HG03521 (cell line): Measurements from ENCODE around the gene ARHGAP10.

ENCODE experiments used
- ATAC-seq: cut with Tn5 transposase; IDR thresholded peaks from one replicate; pipeline ENCODE4 v1.9.1; 2021; ENCODE audit warnings: mild to moderate bottlenecking, moderate library complexity; ENCODE audit not compliant: unreplicated experiment

ARHGAP10 gene, protein sequence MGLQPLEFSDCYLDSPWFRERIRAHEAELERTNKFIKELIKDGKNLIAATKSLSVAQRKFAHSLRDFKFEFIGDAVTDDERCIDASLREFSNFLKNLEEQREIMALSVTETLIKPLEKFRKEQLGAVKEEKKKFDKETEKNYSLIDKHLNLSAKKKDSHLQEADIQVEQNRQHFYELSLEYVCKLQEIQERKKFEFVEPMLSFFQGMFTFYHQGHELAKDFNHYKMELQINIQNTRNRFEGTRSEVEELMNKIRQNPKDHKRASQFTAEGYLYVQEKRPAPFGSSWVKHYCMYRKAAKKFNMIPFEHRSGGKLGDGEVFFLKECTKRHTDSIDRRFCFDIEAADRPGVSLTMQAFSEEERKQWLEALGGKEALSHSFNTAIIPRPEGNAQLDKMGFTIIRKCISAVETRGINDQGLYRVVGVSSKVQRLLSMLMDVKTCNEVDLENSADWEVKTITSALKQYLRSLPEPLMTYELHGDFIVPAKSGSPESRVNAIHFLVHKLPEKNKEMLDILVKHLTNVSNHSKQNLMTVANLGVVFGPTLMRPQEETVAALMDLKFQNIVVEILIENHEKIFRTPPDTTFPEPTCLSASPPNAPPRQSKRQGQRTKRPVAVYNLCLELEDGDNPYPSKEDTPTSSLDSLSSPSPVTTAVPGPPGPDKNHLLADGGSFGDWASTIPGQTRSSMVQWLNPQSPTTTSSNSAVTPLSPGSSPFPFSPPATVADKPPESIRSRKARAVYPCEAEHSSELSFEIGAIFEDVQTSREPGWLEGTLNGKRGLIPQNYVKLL

DNA sequence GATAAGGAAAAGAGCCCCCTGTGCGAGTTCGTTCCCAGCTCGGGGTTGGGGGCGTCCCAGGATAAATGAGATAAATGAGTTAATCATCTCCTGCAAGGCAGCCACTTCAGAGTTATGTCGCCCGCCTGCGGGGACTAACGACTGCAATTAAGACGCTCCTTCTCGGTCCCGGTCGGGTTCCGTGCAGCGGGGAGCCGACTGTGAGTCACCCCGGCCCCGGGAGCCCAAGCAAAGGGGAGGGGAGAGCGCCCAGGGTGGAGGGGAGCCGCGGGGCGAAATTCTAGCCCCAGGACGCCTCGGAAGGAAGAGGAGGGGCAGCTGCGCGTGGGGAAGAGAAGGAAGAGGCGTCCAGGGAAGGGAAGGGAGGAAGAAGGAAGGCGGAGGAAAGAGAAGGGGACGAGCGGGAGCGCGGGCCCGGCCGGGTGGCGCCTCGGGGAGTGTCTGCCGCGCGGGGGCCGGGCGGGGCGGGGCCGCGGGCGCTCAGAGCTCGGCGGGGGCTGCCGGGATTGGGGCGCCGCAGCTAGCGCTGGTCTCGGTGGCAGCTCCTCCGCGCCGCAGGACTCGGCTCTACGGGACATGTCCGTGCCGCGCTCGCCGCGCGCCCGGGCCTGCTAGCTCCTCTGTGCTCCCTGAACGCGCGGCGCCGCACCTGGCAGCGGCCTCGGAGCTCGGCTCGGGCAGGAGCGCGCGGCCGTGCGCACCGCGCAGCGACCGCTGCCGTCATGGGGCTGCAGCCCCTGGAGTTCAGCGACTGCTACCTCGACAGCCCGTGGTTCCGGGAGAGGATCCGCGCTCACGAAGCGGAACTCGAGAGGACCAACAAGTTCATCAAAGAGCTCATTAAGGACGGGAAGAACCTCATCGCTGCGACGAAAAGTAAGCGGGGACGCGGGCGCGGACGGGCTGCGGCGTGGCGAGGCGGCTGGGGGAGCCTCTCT lies at the start of gene ARHGAP10:
Gene ARHGAP10 (plus strand): TSS at position 509 of the 938 bp plus-strand sequence. CDS start 214 bp downstream, at position 723.
- ATAC-seq, result peak; percentile 56

DNA sequence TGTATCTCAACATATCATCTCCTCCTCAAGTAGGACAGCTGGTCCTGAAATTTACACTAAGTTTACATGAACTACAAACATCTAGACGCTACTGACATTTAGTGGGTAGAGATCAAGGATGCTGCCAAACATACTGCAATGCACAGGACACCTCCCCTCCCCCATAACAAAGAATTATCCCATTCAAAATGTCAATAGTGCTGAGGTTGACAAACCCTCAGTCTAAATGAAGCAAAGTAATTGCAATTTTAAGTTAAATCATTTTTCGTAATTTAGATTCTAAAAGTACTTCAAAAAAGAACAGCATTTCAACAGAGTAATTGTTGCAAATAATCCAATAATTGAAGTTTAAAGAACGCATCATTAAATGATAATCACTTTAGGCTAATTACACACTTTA lies 49.1 kb upstream of the ARHGAP10 start:
- no peak for ATAC-seq

DNA sequence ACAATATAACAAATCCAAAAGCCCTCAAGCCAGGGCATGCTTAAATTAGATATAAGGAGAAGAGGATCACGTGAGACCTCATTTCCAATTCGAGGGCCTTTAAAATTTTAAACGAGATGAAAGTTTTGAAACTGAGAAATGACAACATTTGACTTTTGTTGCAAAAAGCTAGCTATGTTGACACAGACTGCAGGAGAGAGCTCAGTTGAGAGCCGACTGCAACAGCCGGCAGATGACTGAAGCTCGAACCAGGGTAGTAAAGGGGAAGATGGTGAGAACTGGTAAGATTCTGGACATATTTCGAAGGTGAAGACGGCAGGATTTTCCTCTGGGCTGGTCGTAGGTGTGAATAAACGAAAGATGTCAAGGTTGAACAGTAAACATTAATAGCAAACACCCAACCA lies 48.7 kb upstream of the ARHGAP10 start:
- ATAC-seq, result no peak

DNA sequence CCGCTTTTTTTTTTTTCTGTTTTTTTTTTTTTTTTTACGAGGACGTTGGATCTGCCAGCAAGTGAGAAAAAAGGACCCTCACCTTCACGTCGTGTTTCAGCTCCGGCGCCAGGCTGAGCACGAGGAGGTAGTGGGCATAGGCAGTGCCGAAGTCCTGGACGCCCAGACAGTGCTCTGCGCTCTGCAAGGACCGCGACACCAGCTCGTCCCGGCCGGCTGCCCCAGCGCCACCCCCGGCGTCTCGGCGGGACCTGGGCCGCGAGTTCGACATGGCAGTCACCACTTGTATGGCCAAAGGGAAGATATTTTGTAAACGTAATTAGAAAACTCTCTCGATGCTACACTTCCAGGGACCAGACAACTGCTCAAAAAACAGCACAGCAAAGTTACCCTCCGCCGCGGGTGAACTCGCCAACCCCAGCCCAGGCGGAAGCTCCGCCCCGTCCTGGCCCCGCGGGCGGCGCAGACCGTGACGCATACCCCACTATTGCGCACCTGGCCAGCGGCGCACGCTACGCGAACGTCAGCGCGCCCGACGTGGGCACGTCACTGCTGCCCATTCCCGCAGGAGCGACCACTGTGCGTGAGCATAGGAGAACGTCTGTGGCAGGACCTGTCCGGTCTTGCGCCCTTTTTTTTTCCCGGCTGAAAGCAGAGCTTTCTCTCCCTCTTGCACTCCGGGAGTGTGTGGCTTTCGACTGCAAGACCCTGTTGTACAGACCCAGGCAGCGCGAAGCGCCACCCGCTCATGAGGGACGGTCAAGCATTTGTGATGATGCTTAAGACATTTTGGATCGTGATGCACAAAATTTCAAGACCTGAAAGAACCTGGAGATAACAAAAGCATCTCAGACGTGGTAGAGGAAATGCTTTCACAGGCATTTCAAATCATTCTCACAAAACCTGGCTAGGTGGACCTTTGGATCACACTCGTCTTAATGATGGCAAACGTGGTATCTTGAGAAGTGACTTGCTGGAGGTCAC lies 47.9 kb upstream of the ARHGAP10 start, which contains the start of gene PRMT9:
Gene PRMT9 (minus strand): TSS at position 447 of the 984 bp plus-strand sequence. CDS start 176 bp downstream, at position 271.
- ATAC-seq, result peak; percentile 99

DNA sequence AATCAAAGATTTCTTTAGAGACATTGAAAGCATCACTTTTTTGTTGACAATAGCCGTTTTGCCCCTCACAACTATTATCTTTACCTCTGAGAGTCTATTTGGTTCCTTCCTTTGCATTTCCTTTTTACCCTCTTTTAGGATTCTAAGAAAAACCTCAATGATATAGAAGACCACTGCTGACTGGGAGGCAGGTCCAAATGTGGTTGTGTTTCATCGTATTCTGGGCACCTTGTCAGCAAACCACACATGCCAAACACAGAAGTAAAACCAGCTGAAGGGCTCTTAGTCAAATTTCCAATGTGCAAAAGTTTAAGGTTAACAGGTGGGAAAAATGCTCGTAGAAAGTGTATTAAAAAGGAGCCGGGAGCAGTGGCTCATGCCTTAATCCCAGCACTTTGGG lies 42.8 kb upstream of the ARHGAP10 start:
- ATAC-seq, result no peak

DNA sequence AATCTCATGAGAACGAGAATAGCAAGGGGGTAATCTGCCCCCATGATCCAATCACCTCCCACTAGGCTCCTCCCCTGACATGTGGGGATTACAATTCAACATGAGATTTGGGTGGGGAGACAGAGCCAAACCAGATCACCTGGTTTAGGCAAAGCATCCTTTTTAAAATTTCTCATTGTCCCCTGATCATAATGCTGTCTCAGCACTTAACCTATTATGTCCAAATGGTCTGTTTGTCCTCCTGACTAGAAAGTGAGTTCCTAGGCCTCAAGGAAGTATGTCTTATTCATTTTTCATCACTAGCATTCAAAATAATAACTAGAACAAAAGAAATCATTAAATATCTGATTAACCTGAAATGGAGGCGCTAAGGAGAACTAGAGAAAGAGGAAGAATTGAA lies 40.1 kb upstream of the ARHGAP10 start:
- no peak for ATAC-seq

DNA sequence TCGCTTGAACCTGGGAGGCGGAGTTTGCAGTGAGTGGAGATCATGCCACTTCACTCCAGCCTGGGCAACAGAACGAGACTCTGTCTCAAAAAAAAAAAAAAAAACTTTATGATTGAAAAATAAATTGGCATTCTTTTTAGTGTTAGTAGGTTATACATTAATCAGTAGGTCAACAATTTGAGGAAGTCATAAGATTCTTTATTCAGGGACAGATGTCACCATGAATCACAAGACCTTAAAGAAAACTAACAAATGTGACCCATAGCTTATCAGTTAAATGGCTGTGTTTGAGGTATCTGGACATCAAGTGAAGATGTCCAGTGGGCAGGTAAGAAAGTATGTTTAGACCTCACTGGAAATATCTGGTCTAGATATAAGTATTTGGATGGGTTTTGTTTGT lies 38.7 kb upstream of the ARHGAP10 start:
- ATAC-seq, result no peak

DNA sequence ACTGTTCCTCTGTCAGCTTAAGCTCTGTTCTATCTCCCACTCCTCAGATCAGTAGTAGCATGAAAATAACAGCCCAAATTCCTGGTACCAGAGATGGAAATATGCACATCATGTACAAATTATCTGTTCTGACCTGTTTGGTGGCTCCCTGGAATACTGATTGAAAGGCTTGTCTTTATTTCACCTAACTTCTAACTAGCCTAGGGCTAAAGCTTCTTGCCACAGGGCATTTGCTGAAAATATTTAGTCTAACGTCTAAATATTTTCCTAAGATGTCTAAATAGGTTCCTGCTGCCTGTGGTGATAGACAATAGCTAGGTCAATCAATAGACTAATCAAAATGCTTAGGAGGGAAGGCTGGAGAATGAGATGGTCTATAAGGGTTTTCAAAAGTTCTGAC lies 35.0 kb upstream of the ARHGAP10 start:
- ATAC-seq, result no peak

DNA sequence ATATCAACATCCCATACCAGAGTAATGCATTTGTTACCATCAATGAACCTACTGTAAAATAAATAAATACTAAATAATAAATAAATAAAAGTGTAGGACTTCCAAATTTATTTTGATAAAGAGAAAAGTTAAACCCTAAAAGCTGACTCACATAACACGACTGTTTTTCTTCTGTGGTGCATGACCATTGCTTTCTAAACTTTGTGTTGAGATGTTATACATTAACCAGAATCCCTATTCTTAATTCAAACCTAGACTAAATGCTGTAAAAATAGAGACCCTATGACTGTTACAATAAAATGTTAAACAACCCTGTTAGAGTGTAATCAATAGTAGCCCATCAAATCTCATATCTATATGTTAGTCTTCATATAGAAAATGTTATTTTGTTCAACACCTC lies 27.0 kb upstream of the ARHGAP10 start:
- no peak for ATAC-seq

DNA sequence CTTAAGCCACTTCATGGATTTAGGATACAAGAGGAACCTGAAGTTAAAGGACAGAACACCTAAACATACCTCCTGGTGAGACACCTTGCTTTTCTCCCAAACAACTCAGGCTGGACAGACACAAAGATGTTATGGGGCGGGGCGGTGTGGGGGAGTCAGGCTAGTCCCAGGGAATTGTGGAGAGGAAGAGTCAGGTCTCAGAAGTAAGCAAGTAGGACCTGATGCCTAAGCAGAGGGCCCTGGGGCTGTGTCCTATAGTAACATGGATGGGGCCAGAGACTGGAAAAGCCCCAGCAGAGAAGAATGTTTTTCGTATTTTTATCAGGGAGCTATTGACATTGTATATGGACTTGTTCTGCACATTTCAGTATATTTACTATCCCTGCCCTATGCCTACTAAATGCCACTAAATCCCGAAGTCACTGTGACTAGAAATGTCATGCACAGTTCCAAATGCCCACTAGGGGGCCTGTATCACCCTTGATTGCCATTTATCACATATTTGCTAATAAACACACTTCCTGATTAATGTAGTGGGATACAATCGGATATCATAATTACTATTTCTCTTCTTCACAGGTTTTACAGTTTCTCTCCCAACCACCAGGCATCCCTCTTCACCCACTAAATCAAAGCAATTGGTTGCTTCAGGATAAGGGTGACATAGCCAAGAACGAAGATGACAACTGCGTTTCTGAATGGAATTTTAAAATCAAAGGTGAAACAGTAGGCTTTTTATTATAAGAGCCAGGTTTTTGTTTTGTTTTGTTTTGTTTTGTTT lies 23.8 kb upstream of the ARHGAP10 start:
- ATAC-seq, result peak; percentile 73

DNA sequence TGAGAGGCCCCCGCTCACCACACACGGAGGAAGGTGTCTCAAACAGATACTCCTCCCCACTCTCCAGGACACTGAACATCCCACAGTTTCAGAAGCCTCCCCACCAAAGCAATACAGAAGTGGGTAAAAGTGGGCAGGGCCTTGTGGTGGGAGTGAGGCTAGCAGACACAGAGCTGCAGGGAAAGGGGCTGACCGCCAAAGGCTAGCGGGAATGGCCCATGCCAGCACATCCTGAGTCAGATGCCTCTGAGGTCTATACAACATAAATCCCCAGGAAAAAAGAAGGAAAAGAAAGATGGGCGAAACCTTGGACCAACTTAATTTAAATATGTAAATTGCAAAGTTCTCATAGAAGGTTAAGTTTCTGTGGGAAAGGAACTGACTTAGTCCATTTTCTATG lies 21.9 kb upstream of the ARHGAP10 start:
- no peak for ATAC-seq

DNA sequence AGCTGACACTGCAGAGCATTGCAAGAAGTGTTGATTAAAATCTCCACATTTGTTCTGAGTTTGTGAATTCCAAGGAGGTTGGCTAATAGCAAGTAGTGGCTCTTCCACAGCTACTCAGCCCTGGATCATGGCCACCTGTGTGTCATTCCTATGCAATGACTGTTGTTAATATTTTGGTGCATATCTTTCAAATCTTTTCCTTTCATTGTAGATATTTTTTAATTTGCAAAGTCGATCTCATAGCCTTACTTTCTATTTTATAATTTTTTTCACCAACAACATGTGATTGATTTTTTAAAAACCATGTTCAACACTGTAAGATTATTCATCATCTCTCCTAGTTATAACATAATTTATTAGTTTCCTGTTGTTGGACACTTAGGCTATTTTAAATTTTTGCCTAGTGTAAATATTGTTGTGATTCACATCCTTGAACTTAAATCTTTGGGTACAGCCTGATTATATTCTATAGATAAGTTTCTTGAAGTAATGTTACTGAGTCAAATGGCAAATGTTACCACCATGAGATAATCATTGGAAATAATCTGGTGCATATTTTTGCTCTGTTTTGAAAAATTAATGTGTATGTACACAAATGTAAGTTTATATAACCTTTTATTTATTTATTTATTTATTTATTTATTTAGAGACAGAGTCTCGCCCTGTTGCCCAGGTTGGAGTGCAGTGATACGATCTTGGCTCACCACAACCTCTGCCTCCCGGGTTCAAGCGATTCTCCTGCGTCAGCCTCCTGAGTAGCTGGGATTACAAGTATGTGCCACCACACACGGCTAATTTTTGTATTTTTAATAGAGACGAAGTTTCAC lies 17.1 kb upstream of the ARHGAP10 start:
- no peak for ATAC-seq

DNA sequence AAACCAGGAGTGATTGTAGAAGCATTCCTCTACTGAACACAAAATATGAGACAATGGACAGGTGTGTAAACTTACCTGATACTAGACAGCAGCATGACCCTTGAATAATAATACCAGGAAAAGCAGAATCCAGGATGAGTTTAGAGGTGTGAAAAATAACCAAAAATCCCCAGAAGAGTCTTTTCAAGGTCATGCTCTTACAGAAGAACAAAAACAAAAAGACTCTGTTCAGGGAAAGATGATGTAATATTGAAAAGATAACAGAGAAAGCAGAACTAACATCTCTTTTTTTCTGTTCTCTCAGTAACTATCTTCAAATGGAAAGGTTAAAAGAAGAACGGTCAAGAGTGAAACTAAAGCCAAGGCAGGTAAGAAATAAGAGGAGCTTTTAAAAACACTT lies 14.0 kb upstream of the ARHGAP10 start:
- peak; percentile 78 for ATAC-seq

DNA sequence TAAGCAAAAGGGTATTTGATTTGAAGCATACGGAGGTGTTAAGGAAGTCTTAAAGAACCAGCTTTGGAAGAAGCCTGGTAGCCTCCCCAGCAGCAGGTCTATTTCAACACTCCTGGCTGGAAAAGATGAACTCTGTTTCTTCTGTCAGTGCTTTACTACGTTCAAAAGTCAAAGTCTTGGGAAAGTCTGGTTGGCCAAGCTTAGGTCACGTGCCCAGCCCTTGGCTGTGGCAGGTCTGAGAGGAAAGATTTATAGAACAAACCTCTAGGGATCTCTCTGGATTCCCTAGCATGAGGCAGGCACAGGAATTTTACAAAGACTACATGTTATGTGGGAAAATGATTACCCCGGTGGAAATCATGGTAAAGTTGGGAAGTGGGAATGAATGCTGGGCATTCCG lies 8.6 kb upstream of the ARHGAP10 start:
- ATAC-seq, result no peak

DNA sequence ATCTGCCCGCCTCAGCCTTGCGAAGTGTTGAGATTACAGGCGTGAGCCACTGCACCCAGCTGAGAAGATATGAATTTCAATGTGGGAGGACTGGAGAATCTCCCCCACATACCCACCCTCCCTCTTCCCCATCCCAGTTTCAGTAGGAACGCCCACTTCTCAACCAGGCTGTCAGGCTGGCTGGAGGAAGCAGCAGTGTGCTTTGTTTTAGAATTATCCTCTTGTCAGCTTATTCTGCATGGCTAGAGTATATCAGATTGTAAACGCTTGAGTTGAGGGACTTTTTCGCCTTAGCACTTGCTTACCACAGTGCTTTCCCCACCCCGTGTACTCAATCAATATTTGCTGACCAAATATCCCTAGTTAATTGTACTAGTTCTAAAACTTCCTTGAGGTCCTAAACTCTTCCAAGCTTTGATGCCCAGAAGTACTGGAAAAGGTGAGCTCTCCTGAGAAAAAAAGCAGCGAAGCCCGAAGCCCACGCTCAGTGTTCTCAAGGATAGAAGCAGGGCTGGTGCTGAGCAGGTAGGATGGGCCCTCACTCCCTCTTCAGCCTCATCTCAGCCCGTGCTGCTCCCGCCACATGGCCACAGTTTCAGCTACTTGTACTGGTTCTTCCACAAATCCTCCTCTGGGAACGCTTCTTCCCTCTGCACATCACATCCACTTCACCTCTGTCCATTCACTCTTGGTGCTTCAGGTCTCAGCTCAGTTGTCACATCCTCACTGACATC lies 7.3 kb upstream of the ARHGAP10 start:
- ATAC-seq, result no peak

DNA sequence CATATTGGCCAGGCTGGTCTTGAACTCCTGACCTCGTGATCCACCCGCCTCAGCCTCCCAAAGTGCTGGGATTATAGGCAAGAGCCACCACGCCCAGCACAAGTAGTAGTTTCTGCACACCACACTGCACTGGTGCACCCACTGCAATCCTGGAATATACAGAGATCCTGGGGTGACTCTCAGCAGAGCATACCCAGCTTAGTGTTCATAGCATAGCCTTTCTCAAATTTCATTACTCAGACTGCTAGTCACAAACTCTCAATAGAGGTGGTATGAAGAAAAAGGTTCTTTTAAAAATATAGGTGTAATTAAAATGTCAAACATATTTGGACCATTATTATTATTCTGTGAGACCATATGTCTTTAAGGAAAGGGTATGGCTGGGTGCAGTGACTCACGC lies 6.2 kb upstream of the ARHGAP10 start:
- ATAC-seq, result no peak

DNA sequence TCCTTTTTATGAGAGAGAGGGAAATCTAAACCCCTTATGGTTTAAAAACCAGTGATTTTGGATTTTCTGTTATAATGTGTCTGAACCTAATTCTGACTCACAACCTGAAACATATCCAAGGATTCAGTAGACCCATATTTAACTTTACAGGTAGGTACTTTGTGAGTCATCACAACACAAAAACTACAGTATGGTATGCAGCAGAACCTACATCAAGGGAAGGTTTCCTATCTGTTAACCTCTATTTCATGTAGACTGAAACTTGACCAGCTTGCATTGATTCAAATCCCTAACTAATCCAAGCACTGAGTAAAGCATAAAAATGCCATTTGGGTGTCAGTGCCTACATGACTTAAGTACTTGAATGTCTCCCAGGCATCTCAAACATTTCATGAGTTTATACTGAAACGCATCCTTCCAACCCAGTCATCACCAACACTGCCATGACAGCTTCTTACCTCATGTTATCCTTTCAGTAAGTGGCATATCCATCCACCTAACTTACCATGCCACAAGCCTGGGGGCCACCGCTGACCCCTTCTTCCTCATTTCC lies 4.3 kb upstream of the ARHGAP10 start:
- no peak for ATAC-seq
